Measurements from ENCODE around the gene MARF1. TPM values are rescaled to one million over a fixed set of nuclear protein-coding genes. Genes with fewer than 3 reads are reported as not detected.

MARF1 gene
- total RNA-seq, 1 donor from 2014 or later: 58.8 TPM

Other genes with a start within 250 kb of the MARF1 start
- gene MPV17L, start 247.4 kb downstream of the MARF1 start, total RNA-seq: 0.20 and 0.34 TPM in 2 replicates
- 16.0 and 17.4 TPM in 2 replicates for gene BMERB1, start 208.6 kb downstream of the MARF1 start, total RNA-seq
- 87.4 and 91.8 TPM in 2 replicates for gene NDE1, start 7.1 kb upstream of the MARF1 start, total RNA-seq
- not detected in 2 replicates for gene MYH11, start 213.9 kb upstream of the MARF1 start, total RNA-seq
- 36.7 and 50.2 TPM in 2 replicates for gene CEP20, start 245.4 kb upstream of the MARF1 start, total RNA-seq

Measured in activated T-helper 1 cell treated with anti-CD3 and anti-CD28 coated beads, Interleukin-12 subunit alpha, Interleukin-12 subunit beta, Interleukin-2, Interleukin-4 antibody, amounts not matched to agents 30 ng/mL and 10 ng/mL and 1 ng/mL, durations not matched to agents 14 hours and 24 hours and 36 hours (primary cell).